Thymus (tissue), 11 donors: Measurements from ENCODE around the gene FOXR1. TPM values are rescaled to one million over a fixed set of nuclear protein-coding genes. Genes with fewer than 3 reads are reported as not detected.
"Not testable (repeated sequence)": the region's sequence is repeated elsewhere in the genome, so short reads cannot be mapped to it uniquely, and the experiment has no call there.

Source experiments
- DNase-seq, 9 donors: peaks; one replicate each; pipeline ENCODE4 v3.0.0-alpha.2; 2013; ENCODE audit warnings: low spot score in 9 of 9, low read depth in 6 of 9, missing footprints in 1 of 9
- H3K27ac ChIP-seq, 2 donors: one replicate each; pipeline ENCODE4 v1.5.1; 2013; ENCODE audit warnings: control low read depth in 1 of 2, low read depth in 1 of 2, low read length in 1 of 2, mild to moderate bottlenecking in 1 of 2, moderate library complexity in 1 of 2
- H3K27me3 ChIP-seq, 2 donors: one replicate each; pipeline ENCODE4 v1.5.1; 2013; ENCODE audit warnings: low read length in 1 of 2; ENCODE audit not compliant: control insufficient read depth in 2 of 2, insufficient read depth in 1 of 2
- H3K36me3 ChIP-seq, 2 donors: one replicate each; pipeline ENCODE4 v1.5.1; 2013; ENCODE audit warnings: low read length in 1 of 2, mild to moderate bottlenecking in 1 of 2, moderate library complexity in 1 of 2; ENCODE audit not compliant: control insufficient read depth in 2 of 2, insufficient read depth in 2 of 2
- H3K4me1 ChIP-seq, 2 donors: one replicate each; pipeline ENCODE4 v1.5.1; 2013; ENCODE audit warnings: low read length in 2 of 2; ENCODE audit not compliant: control insufficient read depth in 2 of 2, insufficient read depth in 2 of 2
- H3K4me3 ChIP-seq, 2 donors: one replicate each; pipeline ENCODE4 v1.5.1; 2013; ENCODE audit warnings: low read length in 2 of 2, control low read depth in 1 of 2, mild to moderate bottlenecking in 1 of 2
- H3K9me3 ChIP-seq, 2 donors: one replicate each; pipeline ENCODE4 v1.5.1; 2013; ENCODE audit warnings: low read length in 1 of 2, mild to moderate bottlenecking in 1 of 2; ENCODE audit not compliant: control insufficient read depth in 2 of 2, insufficient read depth in 1 of 2
- WGBS: extraction: QIAGEN DNeasy Blood & Tissue Kit; methylation state at CpG from one replicate; pipeline ENCODE4 v1.1.7; 2013; 5-methylcytosine and 5-hydroxymethylcytosine counted together
- polyA plus RNA-seq: library from polyadenylated mRNA; stranded (reverse); fragments of 200-250 nt; gene quantifications from one replicate; pipeline ENCODE4 v1.2.3, GENCODE V29; 2013
- total RNA-seq: library from RNA; stranded (reverse); fragments of 120-200 nt; gene quantifications from one replicate; pipeline ENCODE4 v1.2.4, GENCODE V29; 2013
- donor health status: healthy.

Gene FOXR1
- total and polyA plus RNA-seq, 2 donors: 0.19 TPM; not detected in 1

- whole genome bisulfite sequencing: 84% methylated on average over 8 of the region's 8 CpGs
- no peaks in the 10 kb centered on the region for H3K27me3 ChIP-seq
- H3K36me3 ChIP-seq: no peaks in the 10 kb centered on the region
- H3K4me1 ChIP-seq: peaks cover 10 to 22% of the 10 kb centered on the region in 2 donors
- no peak overlapping the region for H3K4me3 ChIP-seq
- H3K9me3 ChIP-seq: no peaks in the 10 kb centered on the region
- H3K27ac ChIP-seq: no peak overlapping the region
- DNase-seq: no peak
Observed at GRCh38 chr11:118939404-118939915, 32.1 kb upstream of the FOXR1 start.

- Histone ChIP-seq H3K27ac (peak overlapping the region in 1 of 2 donors; percentile 33), H3K27me3 (no peaks in the 10 kb centered on the region), H3K9me3 (no peaks in the 10 kb centered on the region), H3K4me3 (no peak overlapping the region), H3K36me3 (no peaks in the 10 kb centered on the region), H3K4me1 (peaks cover 10 to 22% of the 10 kb centered on the region in 2 donors)
- peak in 8 of 9 donors; percentile 33 to 88 (median 70) for DNase-seq
- 30% methylated on average over 13 of the region's 13 CpGs for WGBS
Observed at GRCh38 chr11:118939953-118940598, 31.5 kb upstream of the FOXR1 start.

- Histone ChIP-seq H3K4me1 (no peaks in the 10 kb centered on the region), H3K9me3 (no peaks in the 10 kb centered on the region), H3K27ac (no peak overlapping the region), H3K36me3 (no peaks in the 10 kb centered on the region), H3K4me3 (no peak overlapping the region), H3K27me3 (peaks cover 0 to 4% of the 10 kb centered on the region in 2 donors)
- DNase-seq: no peak
- WGBS: 46% methylated on average over 2 of the region's 2 CpGs
Observed at GRCh38 chr11:118947091-118947490, 24.5 kb upstream of the FOXR1 start.

- Histone ChIP-seq H3K27me3 (peaks cover 0 to 8% of the 10 kb centered on the region in 2 donors), H3K4me3 (no peak overlapping the region), H3K9me3 (no peaks in the 10 kb centered on the region), H3K27ac (no peak overlapping the region), H3K4me1 (no peaks in the 10 kb centered on the region), H3K36me3 (no peaks in the 10 kb centered on the region)
- WGBS: 96% methylated on average over 3 of the region's 3 CpGs
- no peak for DNase-seq
Observed at GRCh38 chr11:118948000-118948399, 23.6 kb upstream of the FOXR1 start.

GRCh38 chr11:118953265-118953664 lies 18.3 kb upstream of the FOXR1 start:
- Histone ChIP-seq H3K4me1 (no peaks in the 10 kb centered on the region), H3K27ac (no peak overlapping the region), H3K36me3 (no peaks in the 10 kb centered on the region), H3K9me3 (no peaks in the 10 kb centered on the region), H3K27me3 (peaks cover 0 to 15% of the 10 kb centered on the region in 2 donors), H3K4me3 (no peak overlapping the region)
- 84% methylated on average over 6 of the region's 6 CpGs for WGBS
- peak in 3 of 9 donors; percentile 19 to 53 (median 32) for DNase-seq

- not testable (repeated sequence) for DNase-seq, H3K4me3 ChIP-seq, H3K27ac ChIP-seq, H3K4me1 ChIP-seq, H3K9me3 ChIP-seq, H3K36me3 ChIP-seq
- 87% methylated on average over 6 of the region's 6 CpGs for WGBS
- peaks cover 0 to 15% of the 10 kb centered on the region in 2 donors for H3K27me3 ChIP-seq
Observed at GRCh38 chr11:118953976-118954375, 17.6 kb upstream of the FOXR1 start.

GRCh38 chr11:118956094-118956846 lies 15.3 kb upstream of the FOXR1 start, which contains the start of gene UPK2:
Gene UPK2, plus strand, starts transcription at chr11:118956298. Its CDS starts 53 bp downstream, at chr11:118956351.
- H3K36me3 ChIP-seq: no peaks in the 10 kb centered on the region
- no peak within 1 kb of the TSS for H3K27ac ChIP-seq
- no peaks in the 10 kb centered on the region for H3K4me1 ChIP-seq
- DNase-seq: peak; percentile 51 to 93 (median 76)
- H3K27me3 ChIP-seq: peaks cover 0 to 12% of the 10 kb centered on the region in 2 donors
- H3K4me3 ChIP-seq: no peak within 1 kb of the TSS
- no peaks in the 10 kb centered on the region for H3K9me3 ChIP-seq
- 13% methylated on average over 7 of the region's 7 CpGs for WGBS

GRCh38 chr11:118956847-118957469 lies 14.6 kb upstream of the FOXR1 start:
- H3K4me3 ChIP-seq: no peak overlapping the region
- H3K36me3 ChIP-seq: no peaks in the 10 kb centered on the region
- DNase-seq: no peak
- H3K9me3 ChIP-seq: no peaks in the 10 kb centered on the region
- H3K4me1 ChIP-seq: no peaks in the 10 kb centered on the region
- WGBS: 65% methylated on average over 14 of the region's 14 CpGs
- no peak overlapping the region for H3K27ac ChIP-seq
- H3K27me3 ChIP-seq: peaks cover 0 to 11% of the 10 kb centered on the region in 2 donors

- Histone ChIP-seq H3K4me1 (no peaks in the 10 kb centered on the region), H3K4me3 (no peak overlapping the region), H3K36me3 (no peaks in the 10 kb centered on the region), H3K9me3 (no peaks in the 10 kb centered on the region), H3K27me3 (peaks cover 0 to 11% of the 10 kb centered on the region in 2 donors), H3K27ac (no peak overlapping the region)
- DNase-seq: no peak
- WGBS: 94% methylated on average over 11 of the region's 11 CpGs
Observed at GRCh38 chr11:118957549-118957948, 14.0 kb upstream of the FOXR1 start.
